ENCODE results near the gene ANKRD33.
A peak's percentile ranks its signal among the peaks of the same experiment; 100 is the strongest.

ANKRD33 gene

DNA sequence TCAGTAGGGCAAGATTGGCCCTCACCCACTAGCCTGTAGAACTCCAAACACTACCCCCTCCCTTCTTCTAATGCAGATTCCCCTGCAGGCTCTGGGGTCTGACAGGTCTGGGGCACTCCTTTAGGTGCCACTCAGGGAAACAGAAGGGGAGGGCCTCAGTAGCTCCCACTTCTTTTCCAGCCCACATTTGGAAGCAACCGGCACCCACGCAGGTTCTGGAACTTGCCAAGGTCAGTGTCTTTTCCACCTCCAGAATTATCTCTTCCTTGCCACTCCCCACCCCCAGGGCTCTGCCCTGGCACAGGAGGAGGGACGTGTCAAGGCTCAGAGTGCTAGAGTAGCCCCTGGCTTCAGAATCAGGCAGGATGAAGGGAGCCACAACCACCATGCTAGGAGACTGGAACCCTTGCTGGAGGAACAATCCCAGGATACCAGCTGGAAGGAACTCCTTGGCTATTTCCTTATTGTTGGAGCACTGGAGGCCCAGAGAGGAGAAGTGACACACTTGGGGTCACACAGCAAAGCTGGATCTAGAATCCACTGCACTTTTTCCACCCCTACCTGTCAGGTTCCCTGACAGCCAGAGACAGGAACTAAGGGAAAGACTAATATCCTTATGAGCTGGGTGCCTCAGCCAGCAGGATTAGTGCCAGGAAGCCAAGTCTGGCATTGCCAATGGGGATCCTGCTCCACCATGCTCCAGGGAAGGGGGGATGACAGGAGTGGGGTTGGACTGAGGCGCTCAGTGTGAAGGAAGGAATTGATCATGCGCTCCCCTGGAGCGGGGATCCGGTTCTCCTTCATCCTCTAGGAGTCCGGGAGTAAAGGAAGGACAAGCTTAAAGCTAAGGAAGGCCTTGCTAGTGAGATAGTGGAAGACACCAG lies 37.6 kb upstream of the ANKRD33 start:
- no peaks in the 10 kb centered on the region for H3K36me3 Mint-ChIP-seq (ENCODE audit: insufficient read depth)
- peaks cover 5 to 13% of the 10 kb centered on the region in 2 donors for H3K4me1 Mint-ChIP-seq (ENCODE audit: low read depth in 2 of 2)
- H3K27ac Mint-ChIP-seq: no peak overlapping the region
- no peak for ATAC-seq (replicated peaks)
- no peak for DNase-seq
- H3K9me3 Mint-ChIP-seq: no peaks in the 10 kb centered on the region
- H3K4me3 Mint-ChIP-seq: no peak overlapping the region
- peaks cover 34 to 64% of the 10 kb centered on the region in 2 donors for H3K27me3 Mint-ChIP-seq

DNA sequence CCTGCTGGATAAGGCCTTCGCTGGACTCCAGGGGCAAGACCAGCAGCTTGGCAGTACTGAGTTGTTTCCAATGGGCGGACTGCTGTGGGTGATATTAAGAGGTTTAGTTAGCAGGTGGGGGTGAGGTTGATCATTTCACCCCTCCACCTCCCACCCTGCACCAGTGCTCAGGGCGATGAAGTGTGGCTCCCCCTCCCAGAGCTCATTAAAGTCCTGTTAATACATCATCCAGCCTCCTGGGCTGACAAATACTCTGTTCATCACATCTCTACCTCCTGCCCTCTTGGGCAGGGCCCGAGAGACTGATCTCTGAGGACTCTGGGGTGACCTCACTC lies 37.0 kb upstream of the ANKRD33 start:
- no peaks in the 10 kb centered on the region for H3K36me3 Mint-ChIP-seq (ENCODE audit: insufficient read depth)
- DNase-seq (no peak), ATAC-seq (replicated peaks) (no peak)
- no peaks in the 10 kb centered on the region for H3K9me3 Mint-ChIP-seq
- no peak overlapping the region for H3K4me3 Mint-ChIP-seq
- H3K27me3 Mint-ChIP-seq: peaks cover 32 to 61% of the 10 kb centered on the region in 2 donors
- H3K4me1 Mint-ChIP-seq (ENCODE audit: low read depth in 2 of 2): peaks cover 5 to 12% of the 10 kb centered on the region in 2 donors
- no peak overlapping the region for H3K27ac Mint-ChIP-seq

- no peaks in the 10 kb centered on the region for H3K36me3 Mint-ChIP-seq (ENCODE audit: insufficient read depth)
- no peak overlapping the region for H3K27ac Mint-ChIP-seq
- H3K4me1 Mint-ChIP-seq (ENCODE audit: low read depth in 2 of 2): peaks cover 5 to 10% of the 10 kb centered on the region in 2 donors
- DNase-seq (no peak), ATAC-seq (replicated peaks) (no peak)
- H3K4me3 Mint-ChIP-seq: no peak overlapping the region
- H3K9me3 Mint-ChIP-seq: no peaks in the 10 kb centered on the region
- H3K27me3 Mint-ChIP-seq: peaks cover 32 to 61% of the 10 kb centered on the region in 2 donors
These were observed 36.3 kb upstream of the ANKRD33 start for GRCh38 chr12:51851413-51852124.

DNA sequence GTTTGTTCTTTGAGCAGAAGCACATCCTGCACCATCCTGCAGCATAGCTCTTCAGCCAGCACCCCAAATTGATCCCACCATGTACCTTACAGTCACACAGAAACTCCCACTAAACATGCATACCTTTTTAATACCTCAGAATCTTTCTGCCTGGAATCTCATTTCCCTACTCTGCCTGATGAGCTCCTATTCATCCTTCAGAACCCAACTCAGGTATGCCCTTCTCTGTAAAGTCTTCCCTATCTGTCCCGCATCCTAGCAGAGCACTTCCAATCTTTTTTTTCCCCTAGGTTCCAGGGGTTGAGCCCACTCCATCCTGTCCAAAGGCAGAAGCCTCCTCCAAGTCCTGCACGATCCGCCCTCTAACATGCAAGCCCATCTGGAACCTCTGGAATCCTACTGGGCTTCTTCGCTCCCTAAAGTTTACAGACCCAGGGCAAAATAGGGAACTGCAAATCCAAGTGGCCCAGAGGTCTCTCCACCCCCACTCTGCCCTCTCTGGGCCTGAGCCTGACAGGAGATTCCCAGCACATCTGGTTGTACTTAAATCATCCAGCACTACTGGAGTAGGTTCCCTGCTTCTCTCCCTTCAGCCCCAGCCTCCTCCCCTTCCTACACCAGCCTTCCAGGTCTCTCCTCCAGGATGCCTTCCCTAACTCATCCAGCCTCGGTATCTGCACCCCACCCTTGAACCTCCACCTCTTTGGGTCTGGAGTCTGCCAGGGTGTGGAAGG lies 35.3 kb upstream of the ANKRD33 start:
- DNase-seq (no peak), ATAC-seq (replicated peaks) (no peak)
- peaks cover 38 to 69% of the 10 kb centered on the region in 2 donors for H3K27me3 Mint-ChIP-seq
- no peaks in the 10 kb centered on the region for H3K36me3 Mint-ChIP-seq (ENCODE audit: insufficient read depth)
- H3K4me3 Mint-ChIP-seq: no peak overlapping the region
- no peak overlapping the region for H3K27ac Mint-ChIP-seq
- peaks cover 5 to 8% of the 10 kb centered on the region in 2 donors for H3K4me1 Mint-ChIP-seq (ENCODE audit: low read depth in 2 of 2)
- H3K9me3 Mint-ChIP-seq: no peaks in the 10 kb centered on the region

- no peak for DNase-seq
- Mint-ChIP-seq H3K9me3 (no peaks in the 10 kb centered on the region), H3K36me3 (ENCODE audit: insufficient read depth) (no peaks in the 10 kb centered on the region), H3K4me3 (no peak overlapping the region), H3K27ac (no peak overlapping the region), H3K27me3 (peaks cover 51 to 72% of the 10 kb centered on the region in 2 donors), H3K4me1 (ENCODE audit: low read depth in 2 of 2) (peaks cover 5 to 6% of the 10 kb centered on the region in 2 donors)
- no peak for ATAC-seq (replicated peaks)
These were observed 32.1 kb upstream of the ANKRD33 start for GRCh38 chr12:51855586-51856428.

DNA sequence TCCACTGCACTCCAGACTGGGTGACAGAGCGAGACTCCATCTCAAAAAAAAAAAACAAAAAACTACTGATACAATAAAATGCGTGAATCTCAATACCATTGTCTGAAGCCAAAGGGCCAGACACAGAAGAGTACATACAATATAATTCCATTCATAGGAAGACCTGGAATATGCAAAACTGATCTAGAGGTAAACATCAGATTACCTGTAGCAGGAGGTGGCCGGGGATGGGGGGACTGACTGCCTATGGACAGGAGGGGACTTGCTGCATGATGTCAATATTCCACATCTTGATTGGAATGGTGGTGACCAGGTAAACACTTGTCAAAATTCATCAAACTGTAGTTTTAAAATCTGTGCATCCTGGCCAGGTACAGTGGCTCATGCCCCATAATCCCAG lies 26.9 kb upstream of the ANKRD33 start:
- H3K4me1 Mint-ChIP-seq (ENCODE audit: low read depth in 2 of 2): peaks cover 0 to 5% of the 10 kb centered on the region in 2 donors
- no peak overlapping the region for H3K4me3 Mint-ChIP-seq
- peaks cover 71 to 83% of the 10 kb centered on the region in 2 donors for H3K27me3 Mint-ChIP-seq
- no peak for ATAC-seq (replicated peaks)
- H3K27ac Mint-ChIP-seq: no peak overlapping the region
- DNase-seq: no peak
- no peaks in the 10 kb centered on the region for H3K9me3 Mint-ChIP-seq
- H3K36me3 Mint-ChIP-seq (ENCODE audit: insufficient read depth): no peaks in the 10 kb centered on the region

DNA sequence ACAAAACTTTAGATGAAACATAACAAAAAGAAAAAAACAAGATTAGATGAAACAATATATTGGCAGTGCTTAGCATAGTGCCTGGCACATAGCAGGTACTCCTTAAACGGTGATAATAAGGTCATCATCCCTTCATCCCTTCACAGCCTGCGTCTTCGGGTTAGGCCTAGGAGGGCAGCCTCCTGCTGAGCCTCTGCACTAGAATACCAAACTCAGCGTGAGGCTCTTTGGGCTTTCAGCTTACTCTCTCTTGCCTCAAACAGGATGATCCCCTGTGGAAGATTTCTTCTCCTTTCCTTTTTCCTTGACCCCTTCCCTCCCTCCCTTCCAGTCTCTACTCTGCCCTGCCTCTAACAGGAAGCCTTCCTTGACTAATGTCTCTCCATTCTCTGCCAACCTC lies 25.0 kb upstream of the ANKRD33 start:
- no peak for ATAC-seq (replicated peaks)
- Mint-ChIP-seq H3K36me3 (ENCODE audit: insufficient read depth) (no peaks in the 10 kb centered on the region), H3K27ac (no peak overlapping the region), H3K4me3 (peak overlapping the region in 1 of 2 donors; percentile 52), H3K9me3 (no peaks in the 10 kb centered on the region), H3K27me3 (peaks cover 64 to 83% of the 10 kb centered on the region in 2 donors), H3K4me1 (ENCODE audit: low read depth in 2 of 2) (peaks cover 0 to 5% of the 10 kb centered on the region in 2 donors)
- no peak for DNase-seq

GRCh38 chr12:51863363-51863932 lies 24.5 kb upstream of the ANKRD33 start:
- Mint-ChIP-seq H3K4me3 (peak overlapping the region; percentile 18 to 52), H3K9me3 (no peaks in the 10 kb centered on the region), H3K36me3 (ENCODE audit: insufficient read depth) (no peaks in the 10 kb centered on the region), H3K4me1 (ENCODE audit: low read depth in 2 of 2) (peaks cover 0 to 6% of the 10 kb centered on the region in 2 donors), H3K27me3 (peaks cover 69 to 88% of the 10 kb centered on the region in 2 donors), H3K27ac (no peak overlapping the region)
- ATAC-seq (replicated peaks) (no peak), DNase-seq (no peak)

DNA sequence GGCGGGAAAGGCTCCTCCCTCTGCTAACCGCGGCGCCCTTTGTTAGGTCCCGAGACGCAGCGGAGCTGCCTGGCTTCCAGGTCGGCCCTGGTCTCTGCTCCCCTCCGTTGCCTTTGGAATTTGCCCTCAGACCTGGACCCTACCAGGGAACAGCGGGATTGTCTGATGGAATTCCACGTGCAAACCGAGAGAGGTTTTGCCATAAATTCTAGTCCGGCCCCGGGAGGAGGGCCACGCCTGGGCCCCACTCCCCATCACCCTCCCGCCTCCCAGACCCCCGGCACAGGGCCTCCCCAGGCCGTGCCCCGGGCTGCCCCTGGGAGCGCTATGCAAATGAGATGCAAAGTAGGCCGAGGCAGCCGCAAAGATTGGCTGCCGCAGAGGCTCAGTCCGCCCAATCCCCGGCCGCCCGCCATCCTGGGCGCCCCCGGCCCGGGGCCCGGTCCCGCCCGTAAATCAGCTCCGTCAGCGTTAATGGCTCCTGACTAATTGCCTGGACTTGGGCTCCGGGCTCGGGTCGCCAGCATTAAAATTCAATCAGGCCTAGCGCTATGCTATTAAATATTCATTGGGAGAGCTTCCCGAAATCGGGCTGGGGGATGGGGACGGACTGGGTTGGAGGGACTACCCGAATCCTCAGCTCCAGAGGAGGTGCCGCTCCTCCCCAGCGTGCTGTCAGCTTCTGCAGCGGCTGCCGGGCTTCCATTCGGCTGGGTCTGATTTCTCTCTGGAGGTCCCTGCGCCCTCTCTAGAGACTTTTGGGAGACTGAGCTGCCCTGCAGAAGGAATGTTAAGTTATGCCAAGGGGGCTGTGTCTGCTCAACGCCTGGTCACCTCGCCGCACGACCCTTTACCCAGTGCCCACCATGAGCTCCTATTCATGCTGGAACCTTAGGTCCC lies 23.7 kb upstream of the ANKRD33 start:
- peaks cover 75 to 95% of the 10 kb centered on the region in 2 donors for H3K27me3 Mint-ChIP-seq
- H3K9me3 Mint-ChIP-seq: no peaks in the 10 kb centered on the region
- no peaks in the 10 kb centered on the region for H3K36me3 Mint-ChIP-seq (ENCODE audit: insufficient read depth)
- peak overlapping the region; percentile 27 to 52 for H3K4me3 Mint-ChIP-seq
- H3K4me1 Mint-ChIP-seq (ENCODE audit: low read depth in 2 of 2): peaks cover 0 to 10% of the 10 kb centered on the region in 2 donors
- DNase-seq: no peak
- no peak overlapping the region for H3K27ac Mint-ChIP-seq
- peak; percentile 51 for ATAC-seq (replicated peaks)

- Mint-ChIP-seq H3K27ac (no peak overlapping the region), H3K36me3 (ENCODE audit: insufficient read depth) (no peaks in the 10 kb centered on the region), H3K27me3 (peaks cover 74 to 95% of the 10 kb centered on the region in 2 donors), H3K4me3 (peak overlapping the region in 1 of 2 donors; percentile 44), H3K4me1 (ENCODE audit: low read depth in 2 of 2) (peaks cover 0 to 11% of the 10 kb centered on the region in 2 donors), H3K9me3 (no peaks in the 10 kb centered on the region)
- DNase-seq (no peak), ATAC-seq (replicated peaks) (no peak)
These were observed 22.9 kb upstream of the ANKRD33 start for GRCh38 chr12:51864833-51865670.

- Mint-ChIP-seq H3K4me3 (no peak overlapping the region), H3K27ac (no peak overlapping the region), H3K9me3 (no peaks in the 10 kb centered on the region), H3K27me3 (peaks cover 76 to 95% of the 10 kb centered on the region in 2 donors), H3K36me3 (ENCODE audit: insufficient read depth) (no peaks in the 10 kb centered on the region), H3K4me1 (ENCODE audit: low read depth in 2 of 2) (peaks cover 0 to 16% of the 10 kb centered on the region in 2 donors)
- no peak for ATAC-seq (replicated peaks)
- no peak for DNase-seq
These were observed 22.1 kb upstream of the ANKRD33 start for GRCh38 chr12:51865757-51866270.

Measured in effector memory CD8-positive, alpha-beta T cell (primary cell).